Measurements from ENCODE around the gene BCL6. TPM values are rescaled to one million over a fixed set of nuclear protein-coding genes. Genes with fewer than 3 reads are reported as not detected.

BCL6 gene
- total and polyA plus RNA-seq, 12 donors = 27.9 to 154 (median 47.6) TPM

DNA sequence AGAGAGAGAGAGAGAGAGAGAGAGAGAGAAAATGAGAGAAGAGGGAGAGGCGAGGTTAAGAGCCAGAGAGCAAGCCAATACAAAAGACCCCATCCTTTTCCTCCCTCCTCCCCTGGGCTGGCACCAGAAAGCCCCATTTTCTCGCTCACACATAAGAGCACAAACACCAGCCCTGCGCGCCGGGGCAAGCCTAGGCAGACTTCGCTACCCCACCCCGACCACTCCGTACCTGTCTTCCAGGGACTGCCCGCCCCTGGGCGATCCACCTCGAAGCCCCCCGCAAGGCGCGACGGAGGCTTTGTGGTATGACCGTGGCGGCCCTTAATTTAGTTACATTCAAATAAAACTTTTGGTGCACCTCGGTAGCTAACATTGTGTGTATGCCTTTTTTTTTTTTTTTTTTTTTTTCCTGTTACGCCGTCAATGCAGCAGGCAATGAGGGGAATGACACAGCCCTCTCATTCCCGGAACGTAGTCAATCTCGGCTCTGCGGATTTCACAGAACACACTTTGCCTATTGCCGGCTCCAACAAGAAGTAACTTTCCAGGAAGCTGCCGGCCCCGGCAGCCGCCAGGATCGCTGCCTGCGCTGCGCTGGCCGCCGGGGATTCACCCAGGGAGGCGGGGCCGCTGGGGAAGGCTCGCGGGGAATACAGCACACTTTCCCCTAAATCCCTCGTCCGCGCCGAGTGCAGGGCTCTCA lies 7.7 kb downstream of the BCL6 start:
- ATAC-seq (peak; percentile 17 to 57 (median 34)), DNase-seq (peak; percentile 76 to 81)
- TF ChIP-seq, protein P1, sequence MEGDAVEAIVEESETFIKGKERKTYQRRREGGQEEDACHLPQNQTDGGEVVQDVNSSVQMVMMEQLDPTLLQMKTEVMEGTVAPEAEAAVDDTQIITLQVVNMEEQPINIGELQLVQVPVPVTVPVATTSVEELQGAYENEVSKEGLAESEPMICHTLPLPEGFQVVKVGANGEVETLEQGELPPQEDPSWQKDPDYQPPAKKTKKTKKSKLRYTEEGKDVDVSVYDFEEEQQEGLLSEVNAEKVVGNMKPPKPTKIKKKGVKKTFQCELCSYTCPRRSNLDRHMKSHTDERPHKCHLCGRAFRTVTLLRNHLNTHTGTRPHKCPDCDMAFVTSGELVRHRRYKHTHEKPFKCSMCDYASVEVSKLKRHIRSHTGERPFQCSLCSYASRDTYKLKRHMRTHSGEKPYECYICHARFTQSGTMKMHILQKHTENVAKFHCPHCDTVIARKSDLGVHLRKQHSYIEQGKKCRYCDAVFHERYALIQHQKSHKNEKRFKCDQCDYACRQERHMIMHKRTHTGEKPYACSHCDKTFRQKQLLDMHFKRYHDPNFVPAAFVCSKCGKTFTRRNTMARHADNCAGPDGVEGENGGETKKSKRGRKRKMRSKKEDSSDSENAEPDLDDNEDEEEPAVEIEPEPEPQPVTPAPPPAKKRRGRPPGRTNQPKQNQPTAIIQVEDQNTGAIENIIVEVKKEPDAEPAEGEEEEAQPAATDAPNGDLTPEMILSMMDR (IDR thresholded peaks at IDR 0.05) = peak in 5 of 9 donors; percentile 6 to 29 (median 15)
- peaks cover 0 to 23% (median 9%) of the 10 kb centered on the region in 9 donors for H3K36me3 ChIP-seq
- WGBS, 2 donors = 1 to 3% methylated on average over 41 of the region's 41 CpGs
- peaks cover 6 to 67% (median 38%) of the 10 kb centered on the region in 9 donors for H3K4me1 ChIP-seq
- no peaks in the 10 kb centered on the region for H3K9me3 ChIP-seq
- no peaks in the 10 kb centered on the region for H3K27me3 ChIP-seq
- peak overlapping the region; percentile 85 to 100 (median 99) for H3K27ac ChIP-seq
- intact Hi-C loops (cut with DNase I) = loop anchor here in 7 of 10 donors (2.0 to 10.0 kb wide), 6 partner anchors 1211 to 1411 kb away; no protein-coding TSS in a partner anchor
- peak overlapping the region; percentile 46 to 95 (median 73) for H3K4me3 ChIP-seq

DNA sequence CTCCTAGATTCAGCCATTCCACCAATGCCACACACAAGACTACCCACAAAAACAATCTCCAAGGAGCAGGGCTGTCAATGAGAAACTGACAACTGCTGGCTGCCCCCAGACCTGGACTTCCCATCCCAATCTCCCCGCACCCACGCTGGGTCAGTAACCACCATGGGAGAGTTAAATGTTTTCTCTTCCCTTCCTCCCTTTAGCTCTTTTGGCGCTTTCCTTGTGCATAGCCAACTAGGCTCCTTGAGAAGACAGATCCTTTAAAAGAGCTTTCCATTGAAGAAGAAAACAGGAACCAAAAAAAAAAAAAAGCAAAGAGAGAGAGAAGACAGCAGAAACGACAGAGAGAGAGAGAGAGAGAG lies 8.3 kb downstream of the BCL6 start:
- H3K36me3 ChIP-seq = peaks cover 0 to 28% (median 9%) of the 10 kb centered on the region in 9 donors
- H3K27ac ChIP-seq = peak overlapping the region; percentile 85 to 100 (median 99)
- no peaks in the 10 kb centered on the region for H3K27me3 ChIP-seq
- intact Hi-C loops (cut with DNase I) = loop anchor here in 4 of 10 donors (5.0 to 10.0 kb wide), 3 partner anchors 1215 to 1410 kb away; no protein-coding TSS in a partner anchor
- peak overlapping the region in 9 of 10 donors; percentile 51 to 95 (median 74) for H3K4me3 ChIP-seq
- DNase-seq (no peak), ATAC-seq (no peak)
- 45 to 49% methylated on average over 4 of the region's 4 CpGs for WGBS, 2 donors
- no peaks in the 10 kb centered on the region for H3K9me3 ChIP-seq
- TF ChIP-seq, protein P1 (IDR thresholded peaks at IDR 0.05) = no peak
- H3K4me1 ChIP-seq = peaks cover 9 to 62% (median 42%) of the 10 kb centered on the region in 9 donors

DNA sequence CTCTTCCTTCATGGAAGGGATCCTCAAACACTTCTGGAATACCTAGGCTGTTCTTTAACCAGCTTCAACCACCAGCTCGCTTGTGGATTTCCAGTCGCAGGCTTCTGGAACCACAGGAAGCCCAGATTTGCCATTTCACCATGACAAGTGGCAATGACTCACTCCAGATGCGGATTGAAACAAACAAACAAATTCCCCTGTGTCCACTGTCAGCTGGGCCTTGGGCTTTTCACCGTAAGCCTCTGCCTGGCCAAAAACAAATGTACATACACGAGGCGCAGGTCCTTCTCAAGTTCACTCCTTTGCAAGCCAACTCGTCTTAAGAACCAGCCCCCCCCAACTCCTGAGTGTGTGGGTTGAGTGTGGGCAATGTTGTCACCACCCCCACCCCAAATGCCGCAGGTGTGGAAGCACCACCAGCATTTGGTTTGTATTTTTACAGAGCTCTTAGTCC lies 8.8 kb downstream of the BCL6 start:
- Histone ChIP-seq H3K27ac (peak overlapping the region; percentile 85 to 100 (median 99)), H3K27me3 (no peaks in the 10 kb centered on the region), H3K4me1 (peaks cover 14 to 63% (median 43%) of the 10 kb centered on the region in 9 donors), H3K4me3 (peak overlapping the region in 9 of 10 donors; percentile 51 to 95 (median 74)), H3K36me3 (peaks cover 0 to 33% (median 13%) of the 10 kb centered on the region in 9 donors), H3K9me3 (no peaks in the 10 kb centered on the region)
- DNase-seq = peak in 1 of 2 donors; percentile 62
- intact Hi-C loops (cut with DNase I) = loop anchor here in 4 of 10 donors (5.0 to 10.0 kb wide), 3 partner anchors 1216 to 1411 kb away; no protein-coding TSS in a partner anchor
- WGBS, 2 donors = 47 to 48% methylated on average over 8 of the region's 8 CpGs
- no peak for ATAC-seq
- TF ChIP-seq, protein P1 (IDR thresholded peaks at IDR 0.05) = no peak

DNA sequence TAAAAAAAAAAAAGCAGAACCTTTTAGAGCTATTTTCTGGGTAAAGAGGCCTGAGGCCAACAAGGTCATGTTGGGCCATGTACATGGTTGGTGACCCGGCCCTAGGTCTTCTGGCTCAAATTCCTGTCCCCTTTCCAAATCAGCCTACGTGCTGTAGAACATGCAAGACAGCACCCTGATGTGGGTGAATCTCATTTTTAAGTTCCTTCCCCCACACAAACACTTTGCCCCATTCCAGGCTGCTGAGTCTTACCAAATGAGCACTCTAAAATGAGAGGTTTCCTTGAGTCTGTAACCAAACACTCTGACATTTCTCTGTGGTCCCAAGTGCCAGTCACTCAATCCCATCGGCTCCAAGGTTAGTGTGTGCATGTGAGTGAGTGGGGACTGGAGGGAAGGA lies 9.4 kb downstream of the BCL6 start:
- DNase-seq (no peak), ATAC-seq (no peak)
- WGBS, 2 donors = 31 to 35% methylated on average over 3 of the region's 3 CpGs
- intact Hi-C loops (cut with DNase I) = loop anchor here in 4 of 10 donors (5.0 to 10.0 kb wide), 3 partner anchors 1216 to 1411 kb away; no protein-coding TSS in a partner anchor
- H3K9me3 ChIP-seq = no peaks in the 10 kb centered on the region
- H3K36me3 ChIP-seq = peaks cover 0 to 39% (median 19%) of the 10 kb centered on the region in 9 donors
- no peaks in the 10 kb centered on the region for H3K27me3 ChIP-seq
- peak overlapping the region in 7 of 10 donors; percentile 51 to 95 (median 75) for H3K4me3 ChIP-seq
- TF ChIP-seq, protein P1 (IDR thresholded peaks at IDR 0.05) = no peak
- H3K27ac ChIP-seq = peak overlapping the region; percentile 85 to 100 (median 99)
- H3K4me1 ChIP-seq = peaks cover 15 to 68% (median 49%) of the 10 kb centered on the region in 9 donors

All from heart right ventricle (tissue), 16 donors.